MM.1S (cell line): Measurements from ENCODE around the gene RBMS3.

Experiments used
- DNase-seq: peaks from one replicate; pipeline ENCODE4 v3.0.0-alpha.2; 2015
- H2AFZ ChIP-seq: fragments of 300-600 bp; sonication (generic); 2 replicates; pipeline ENCODE4 v1.6.0; 2016; ENCODE audit warnings: antibody characterized with exemption, low read length
- H3F3A ChIP-seq: fragments of 300-600 bp; sonication (generic); 2 replicates; pipeline ENCODE4 v1.6.1; 2016; ENCODE audit warnings: mild to moderate bottlenecking, antibody characterized with exemption, low read length, moderate library complexity, mixed read lengths; ENCODE audit not compliant: insufficient read depth
- H3K27ac ChIP-seq: fragments of 300-600 bp; sonication (generic); 2 replicates; pipeline ENCODE4 v1.5.1; 2016; ENCODE audit warnings: mild to moderate bottlenecking, low read length
- H3K27me3 ChIP-seq: fragments of 300-600 bp; sonication (generic); replicated peaks from 2 replicates; pipeline ENCODE4 v1.6.0; 2016; ENCODE audit warnings: low read length; ENCODE audit not compliant: insufficient read depth
- H3K36me3 ChIP-seq: fragments of 300-600 bp; sonication (generic); replicated peaks from 2 replicates; pipeline ENCODE4 v1.6.1; 2016; ENCODE audit warnings: mild to moderate bottlenecking, low read length, mixed read lengths; ENCODE audit not compliant: insufficient read depth
- H3K4me1 ChIP-seq: fragments of 300-600 bp; sonication (generic); 2 replicates; pipeline ENCODE4 v1.6.1; 2016; ENCODE audit warnings: low read length, mixed read lengths
- H3K4me2 ChIP-seq: fragments of 300-600 bp; sonication (generic); 2 replicates; pipeline ENCODE4 v1.6.0; 2016; ENCODE audit warnings: low read depth, low read length
- H3K4me3 ChIP-seq: fragments of 300-600 bp; sonication (generic); 2 replicates; pipeline ENCODE4 v1.5.1; 2016; ENCODE audit warnings: low read length, mixed read lengths
- H3K79me2 ChIP-seq: fragments of 300-600 bp; sonication (generic); 2 replicates; pipeline ENCODE4 v1.6.1; 2016; ENCODE audit warnings: mixed run types, low read length, mixed read lengths
- H3K9ac ChIP-seq: fragments of 300-600 bp; sonication (generic); 2 replicates; pipeline ENCODE4 v1.6.1; 2016; ENCODE audit warnings: low read length, mixed read lengths
- H3K9me2 ChIP-seq: fragments of 300-600 bp; sonication (generic); replicated peaks from 2 replicates; pipeline ENCODE4 v1.6.1; 2016; ENCODE audit warnings: mild to moderate bottlenecking, low read length, mixed read lengths; ENCODE audit not compliant: insufficient read depth
- H3K9me3 ChIP-seq: fragments of 300-600 bp; sonication (generic); replicated peaks from 2 replicates; pipeline ENCODE4 v1.6.1; 2016; ENCODE audit warnings: mild to moderate bottlenecking, low read length, mixed read lengths; ENCODE audit not compliant: insufficient read depth
- H4K20me1 ChIP-seq: fragments of 300-600 bp; sonication (generic); 2 replicates; pipeline ENCODE4 v1.6.1; 2016; ENCODE audit warnings: mild to moderate bottlenecking, low read length, moderate library complexity, mixed read lengths; ENCODE audit not compliant: insufficient read depth
- CTCF ChIP-seq: fragments of 300-600 bp; sonication (generic); IDR thresholded peaks from 2 replicates; pipeline ENCODE4 v1.5.1; 2016; ENCODE audit warnings: antibody characterized with exemption, low read length, mixed read lengths
- EZH2 ChIP-seq: fragments of 300-600 bp; sonication (generic); optimal IDR thresholded peaks from 2 replicates; pipeline ENCODE3; 2017; ENCODE audit warnings: low read depth, mild to moderate bottlenecking, antibody characterized with exemption, low read length, mixed read lengths
- EZH2phosphoT487 ChIP-seq: fragments of 300-600 bp; sonication (generic); IDR thresholded peaks from 2 replicates; pipeline ENCODE4 v1.6.1; 2018; ENCODE audit warnings: antibody characterized with exemption, low read length

The RBMS3 gene

GRCh38 chr3:29972320-29972993 is 691.6 kb downstream of the RBMS3 start:
- Histone ChIP-seq H2AFZ (no peak overlapping the region), H3K79me2 (no peaks in the 10 kb centered on the region), H3K4me1 (no peaks in the 10 kb centered on the region), H3F3A (no peaks in the 10 kb centered on the region), H4K20me1 (no peaks in the 10 kb centered on the region), H3K4me2 (no peak overlapping the region), H3K36me3 (no peaks in the 10 kb centered on the region), H3K27ac (no peak overlapping the region), H3K9me3 (no peaks in the 10 kb centered on the region), H3K4me3 (no peak overlapping the region), H3K9me2 (no peaks in the 10 kb centered on the region), H3K27me3 (no peaks in the 10 kb centered on the region), H3K9ac (no peak overlapping the region)
- DNase-seq, result no peak
- TF ChIP-seq EZH2phosphoT487 (no peak), CTCF (no peak), EZH2 (no peak)

GRCh38 chr3:29973763-29974162 is 692.9 kb downstream of the RBMS3 start:
- no peak overlapping the region for H3K27ac ChIP-seq
- no peak overlapping the region for H2AFZ ChIP-seq
- H3K4me2 ChIP-seq, result no peak overlapping the region
- no peaks in the 10 kb centered on the region for H3K79me2 ChIP-seq
- H4K20me1 ChIP-seq, result no peaks in the 10 kb centered on the region
- H3K9me3 ChIP-seq, result no peaks in the 10 kb centered on the region
- H3F3A ChIP-seq, result no peaks in the 10 kb centered on the region
- no peaks in the 10 kb centered on the region for H3K27me3 ChIP-seq
- TF ChIP-seq EZH2phosphoT487 (no peak), EZH2 (no peak)
- H3K9ac ChIP-seq, result no peak overlapping the region
- H3K9me2 ChIP-seq, result no peaks in the 10 kb centered on the region
- H3K36me3 ChIP-seq, result no peaks in the 10 kb centered on the region
- H3K4me1 ChIP-seq, result no peaks in the 10 kb centered on the region
- DNase-seq, result no peak
- no peak overlapping the region for H3K4me3 ChIP-seq

- H4K20me1 ChIP-seq, result no peaks in the 10 kb centered on the region
- H3K4me2 ChIP-seq, result no peak overlapping the region
- H3F3A ChIP-seq, result no peaks in the 10 kb centered on the region
- TF ChIP-seq EZH2 (no peak), CTCF (no peak), EZH2phosphoT487 (no peak)
- H2AFZ ChIP-seq, result no peak overlapping the region
- H3K27me3 ChIP-seq, result no peaks in the 10 kb centered on the region
- no peak overlapping the region for H3K27ac ChIP-seq
- no peak for DNase-seq
- no peaks in the 10 kb centered on the region for H3K79me2 ChIP-seq
- no peak overlapping the region for H3K4me3 ChIP-seq
- no peaks in the 10 kb centered on the region for H3K9me3 ChIP-seq
- no peaks in the 10 kb centered on the region for H3K9me2 ChIP-seq
- no peaks in the 10 kb centered on the region for H3K36me3 ChIP-seq
- no peaks in the 10 kb centered on the region for H3K4me1 ChIP-seq
- no peak overlapping the region for H3K9ac ChIP-seq
Measured at GRCh38 chr3:29976871-29977270, 696.0 kb downstream of the RBMS3 start.

GRCh38 chr3:29977360-29977759 is 696.5 kb downstream of the RBMS3 start:
- H2AFZ ChIP-seq, result no peak overlapping the region
- no peaks in the 10 kb centered on the region for H3F3A ChIP-seq
- no peak for TF ChIP-seq EZH2phosphoT487
- no peak for TF ChIP-seq EZH2
- no peak for TF ChIP-seq CTCF
- no peaks in the 10 kb centered on the region for H3K79me2 ChIP-seq
- H3K9me2 ChIP-seq, result no peaks in the 10 kb centered on the region
- no peaks in the 10 kb centered on the region for H3K27me3 ChIP-seq
- DNase-seq, result no peak
- no peak overlapping the region for H3K4me3 ChIP-seq
- H4K20me1 ChIP-seq, result no peaks in the 10 kb centered on the region
- no peaks in the 10 kb centered on the region for H3K4me1 ChIP-seq
- H3K9me3 ChIP-seq, result no peaks in the 10 kb centered on the region
- H3K27ac ChIP-seq, result no peak overlapping the region
- no peak overlapping the region for H3K4me2 ChIP-seq
- no peaks in the 10 kb centered on the region for H3K36me3 ChIP-seq
- no peak overlapping the region for H3K9ac ChIP-seq
